Measurements from ENCODE around the gene NDUFS6.

DNA sequence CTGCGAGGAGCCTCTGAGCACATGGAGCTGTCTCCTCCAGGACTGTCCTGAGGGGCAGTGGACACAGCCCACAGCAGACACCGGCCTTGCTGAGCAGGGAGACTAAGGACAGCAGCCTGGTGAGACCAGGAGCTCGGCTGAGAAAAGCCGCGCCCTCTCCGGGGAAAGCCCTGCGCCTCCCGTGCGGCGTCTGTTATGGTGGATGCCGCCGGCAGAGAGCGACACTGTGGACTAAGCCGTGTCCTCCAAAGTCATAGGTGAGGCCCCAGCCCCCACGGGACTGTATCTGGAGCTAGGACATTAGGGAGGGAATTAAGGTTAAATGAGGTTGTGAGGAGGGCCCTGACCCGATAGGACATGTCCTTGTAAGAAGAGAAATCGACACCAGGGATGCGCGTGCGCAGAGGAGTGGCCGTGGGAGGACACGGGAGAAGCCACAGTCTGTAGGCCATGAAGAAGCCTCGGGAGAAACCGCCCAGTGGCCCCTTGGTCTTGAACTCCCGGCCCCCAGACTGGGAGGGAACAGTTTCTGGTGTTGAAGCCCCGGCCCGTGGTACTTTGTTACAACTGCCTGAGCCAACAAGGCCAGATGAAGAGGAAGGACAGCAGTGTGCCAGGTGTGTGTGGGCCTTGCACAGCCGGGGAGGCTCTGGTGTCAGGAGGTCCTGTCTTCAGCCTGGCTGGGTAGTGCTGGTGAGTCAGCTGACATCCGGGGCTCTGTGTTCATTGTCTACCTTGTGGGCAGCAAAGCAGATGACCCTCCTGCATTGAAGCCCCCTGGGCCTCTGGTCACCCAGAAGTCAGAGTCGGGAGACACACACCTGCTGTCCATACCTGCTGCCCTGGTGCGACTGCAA, 23.7 kb upstream of the NDUFS6 start:
- TF ChIP-seq, protein P1, sequence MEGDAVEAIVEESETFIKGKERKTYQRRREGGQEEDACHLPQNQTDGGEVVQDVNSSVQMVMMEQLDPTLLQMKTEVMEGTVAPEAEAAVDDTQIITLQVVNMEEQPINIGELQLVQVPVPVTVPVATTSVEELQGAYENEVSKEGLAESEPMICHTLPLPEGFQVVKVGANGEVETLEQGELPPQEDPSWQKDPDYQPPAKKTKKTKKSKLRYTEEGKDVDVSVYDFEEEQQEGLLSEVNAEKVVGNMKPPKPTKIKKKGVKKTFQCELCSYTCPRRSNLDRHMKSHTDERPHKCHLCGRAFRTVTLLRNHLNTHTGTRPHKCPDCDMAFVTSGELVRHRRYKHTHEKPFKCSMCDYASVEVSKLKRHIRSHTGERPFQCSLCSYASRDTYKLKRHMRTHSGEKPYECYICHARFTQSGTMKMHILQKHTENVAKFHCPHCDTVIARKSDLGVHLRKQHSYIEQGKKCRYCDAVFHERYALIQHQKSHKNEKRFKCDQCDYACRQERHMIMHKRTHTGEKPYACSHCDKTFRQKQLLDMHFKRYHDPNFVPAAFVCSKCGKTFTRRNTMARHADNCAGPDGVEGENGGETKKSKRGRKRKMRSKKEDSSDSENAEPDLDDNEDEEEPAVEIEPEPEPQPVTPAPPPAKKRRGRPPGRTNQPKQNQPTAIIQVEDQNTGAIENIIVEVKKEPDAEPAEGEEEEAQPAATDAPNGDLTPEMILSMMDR (IDR thresholded peaks at IDR 0.05), result no peak
- no peak for TF ChIP-seq POLR2A (IDR thresholded peaks at IDR 0.05)
- no peak for TF ChIP-seq EP300 (IDR thresholded peaks at IDR 0.05)
- no peak for TF ChIP-seq POLR2AphosphoS5 (IDR thresholded peaks at IDR 0.05)

All from upper lobe of left lung (tissue), 4 donors.